COLO829 (cell line): ENCODE measurements around the gene MAPK8IP3.
"Not testable (repeated sequence)": the region's sequence is repeated elsewhere in the genome, so short reads cannot be mapped to it uniquely, and the experiment has no call there.

Source experiments
- DNase-seq: peaks from one replicate; pipeline ENCODE4 v3.0.0; 2012; ENCODE audit warnings: low spot score

MAPK8IP3 gene

DNA sequence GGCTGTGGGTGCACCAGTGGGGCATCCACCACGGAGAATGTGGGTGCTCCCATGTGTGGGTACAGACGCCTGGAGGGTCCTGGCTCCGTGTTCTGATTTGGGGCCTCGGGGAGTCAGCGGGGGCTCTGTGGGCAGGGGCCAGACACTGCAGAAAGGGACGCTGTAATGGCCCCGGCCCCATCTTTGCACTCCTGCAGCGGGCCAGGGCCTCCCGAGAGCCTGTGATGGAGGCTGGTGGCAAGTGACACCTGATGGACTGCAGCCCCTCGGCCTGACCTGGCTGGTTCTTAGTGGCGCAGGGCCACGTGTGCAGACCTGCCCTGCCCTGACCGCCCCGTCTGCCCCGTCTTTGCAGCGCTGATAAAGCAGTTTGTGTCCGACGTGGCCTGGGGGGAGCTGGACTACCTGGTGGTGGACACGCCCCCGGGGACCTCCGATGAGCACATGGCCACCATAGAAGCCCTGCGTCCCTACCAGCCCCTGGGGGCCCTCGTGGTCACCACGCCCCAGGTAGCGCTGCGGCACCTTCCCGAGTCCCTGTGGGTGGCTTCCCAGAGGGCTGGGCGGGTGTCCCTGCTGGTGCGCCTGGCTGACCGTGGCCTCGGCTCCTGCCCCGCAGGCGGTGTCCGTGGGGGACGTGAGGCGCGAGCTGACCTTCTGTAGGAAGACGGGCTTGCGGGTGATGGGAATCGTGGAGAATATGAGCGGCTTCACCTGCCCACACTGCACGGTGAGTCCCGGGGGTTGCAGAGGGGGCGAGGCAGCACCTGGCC lies 81.5 kb downstream of the MAPK8IP3 start:
- no peak for DNase-seq

DNA sequence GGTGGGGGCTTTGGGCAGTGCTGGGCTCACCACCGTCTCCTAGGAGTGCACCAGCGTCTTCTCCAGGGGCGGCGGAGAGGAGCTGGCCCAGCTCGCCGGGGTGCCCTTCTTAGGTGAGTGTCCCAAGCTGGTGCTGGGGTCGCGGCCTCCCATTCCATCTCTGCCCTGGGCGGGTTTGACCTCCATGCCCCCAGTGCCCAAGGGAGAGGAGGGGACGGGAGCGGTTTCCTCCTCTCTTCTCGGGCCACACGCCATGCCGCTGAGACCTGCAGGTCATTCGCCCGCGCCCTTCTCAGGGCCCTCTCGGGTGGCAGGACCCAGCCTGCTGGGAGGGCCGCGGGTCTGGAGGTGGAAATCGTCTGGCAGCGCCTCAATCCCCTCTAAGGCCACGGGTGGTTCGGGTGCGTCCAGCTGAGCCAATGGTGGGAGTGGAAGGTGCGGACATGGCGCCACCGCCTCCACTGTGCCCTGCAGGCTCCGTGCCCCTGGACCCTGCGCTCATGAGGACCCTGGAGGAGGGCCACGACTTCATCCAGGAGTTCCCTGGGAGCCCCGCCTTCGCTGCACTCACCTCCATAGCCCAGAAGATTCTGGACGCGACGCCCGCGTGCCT lies 82.2 kb downstream of the MAPK8IP3 start:
- no peak for DNase-seq

DNA sequence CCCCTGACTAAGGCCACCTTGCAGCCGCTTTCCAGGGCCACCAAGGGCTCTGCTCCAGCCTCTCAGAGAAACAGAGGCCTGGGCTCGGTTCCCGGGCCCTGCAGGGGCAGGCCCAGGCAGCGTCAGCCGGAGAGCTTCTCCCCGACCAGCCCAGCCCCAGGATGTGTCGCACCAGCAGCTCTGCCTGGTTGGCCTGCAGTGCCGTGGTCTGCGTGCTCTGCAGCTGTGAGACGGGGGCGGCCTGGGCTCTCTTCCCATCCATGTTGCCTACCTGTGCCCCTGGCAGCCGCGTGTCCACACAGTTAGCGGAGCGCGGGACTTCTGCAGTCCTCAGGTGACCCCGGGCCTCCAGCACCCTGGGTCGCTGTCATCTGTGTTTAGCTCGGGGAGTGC lies 82.7 kb downstream of the MAPK8IP3 start:
- DNase-seq, result no peak

DNA sequence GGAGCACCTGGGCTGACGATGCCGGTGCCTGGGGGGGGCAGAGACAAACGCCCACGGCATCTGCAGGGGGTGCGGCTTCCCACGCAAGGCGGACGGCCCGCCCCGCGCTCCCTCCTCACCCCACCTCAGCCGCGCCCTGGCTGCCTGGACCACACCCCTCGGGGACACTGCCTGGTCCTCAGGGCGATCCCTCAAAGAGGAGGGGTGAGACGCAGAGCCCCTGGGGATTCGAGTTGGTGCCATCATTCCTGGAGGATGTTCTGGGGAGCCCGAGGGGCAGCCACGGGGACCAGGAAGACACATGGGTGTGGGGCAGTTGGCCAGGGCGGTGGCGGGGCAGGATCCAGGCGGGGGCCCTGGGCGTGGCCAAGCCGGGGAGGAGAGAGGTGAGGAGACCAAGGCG lies 83.6 kb downstream of the MAPK8IP3 start:
- no peak for DNase-seq

DNA sequence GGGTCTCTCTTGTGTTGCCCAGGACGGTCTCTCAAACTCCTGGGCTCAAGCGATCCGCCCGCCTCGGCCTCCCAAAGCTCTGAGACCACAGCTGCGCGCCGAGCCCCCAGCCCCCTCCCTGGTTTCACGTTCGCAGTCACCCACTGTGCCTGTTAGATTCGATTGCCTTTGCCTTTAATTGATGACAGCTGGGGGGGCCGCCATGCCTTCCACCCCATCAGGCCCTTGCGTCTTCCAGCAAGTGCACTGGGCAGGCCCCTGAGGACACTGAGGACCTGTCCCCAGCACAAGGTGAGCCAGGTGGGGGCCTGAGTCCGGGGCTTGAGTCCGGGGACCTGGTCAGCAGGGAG lies 84.2 kb downstream of the MAPK8IP3 start:
- no peak for DNase-seq

DNA sequence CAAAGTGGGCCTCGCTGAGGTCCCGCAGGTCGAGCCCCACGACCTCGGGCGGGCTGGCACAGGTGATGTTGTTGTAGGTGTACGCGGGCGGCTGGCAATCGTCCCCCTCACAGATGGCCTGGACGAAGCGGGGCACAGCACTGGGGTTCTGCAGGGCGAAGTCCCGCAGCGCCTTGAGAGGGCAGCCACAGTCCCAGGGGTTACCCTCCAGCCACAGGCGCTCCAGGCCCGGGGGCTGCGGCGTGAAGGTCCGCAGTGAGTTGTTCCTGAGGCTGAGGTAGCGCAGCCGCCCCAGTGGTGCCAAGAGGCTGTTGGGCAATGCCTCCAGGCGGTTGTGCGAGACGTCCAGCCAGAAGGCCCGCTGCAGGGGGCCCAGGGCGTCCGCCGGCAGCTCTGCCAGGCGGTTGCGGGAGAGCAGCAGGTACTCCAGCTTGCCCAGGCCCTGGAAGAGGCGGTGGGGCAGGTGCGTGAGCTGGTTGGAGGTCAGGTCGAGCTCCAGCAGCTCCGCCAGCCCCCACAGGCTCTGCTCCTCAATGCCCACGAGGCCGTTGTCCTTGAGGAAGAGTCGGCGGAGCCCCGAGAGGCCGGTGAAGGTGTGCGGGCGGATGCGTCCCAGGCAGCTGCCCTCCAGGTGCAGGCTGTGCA lies 84.7 kb downstream of the MAPK8IP3 start:
- DNase-seq, result no peak

DNA sequence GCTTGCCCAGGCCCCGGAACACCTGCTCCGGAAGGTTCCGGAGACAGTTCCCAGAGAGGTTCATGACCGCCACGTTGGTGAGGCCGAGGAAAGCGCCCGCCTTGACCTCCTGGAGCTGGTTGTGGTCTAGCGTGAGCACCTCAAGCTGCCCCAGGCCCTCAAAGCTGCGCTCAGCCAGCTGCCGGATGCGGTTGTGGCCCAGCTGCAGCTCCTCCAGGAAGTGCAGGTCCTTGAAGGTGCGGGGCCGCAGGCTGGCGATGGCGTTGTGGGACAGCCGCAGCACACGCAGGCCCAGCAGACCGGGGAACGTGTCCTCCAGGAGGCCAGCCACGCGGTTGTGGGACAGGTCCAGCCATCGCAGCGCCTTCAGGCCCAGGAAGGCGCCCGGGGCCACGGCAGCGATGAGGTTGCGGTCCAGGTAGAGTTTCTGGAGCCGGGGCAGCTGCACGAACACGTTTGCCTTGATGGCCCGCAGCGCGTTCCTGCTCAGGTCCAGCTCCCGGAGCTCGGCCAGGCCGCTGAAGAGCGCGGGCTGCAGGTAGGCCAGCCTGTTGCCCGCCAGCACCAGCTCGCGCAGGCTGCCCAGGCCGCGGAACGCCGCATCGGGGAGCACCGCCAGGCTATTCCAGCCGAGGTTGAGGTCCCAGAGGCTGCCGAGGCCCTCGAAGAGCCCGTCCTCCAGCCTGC lies 85.4 kb downstream of the MAPK8IP3 start:
- DNase-seq, result no peak

DNA sequence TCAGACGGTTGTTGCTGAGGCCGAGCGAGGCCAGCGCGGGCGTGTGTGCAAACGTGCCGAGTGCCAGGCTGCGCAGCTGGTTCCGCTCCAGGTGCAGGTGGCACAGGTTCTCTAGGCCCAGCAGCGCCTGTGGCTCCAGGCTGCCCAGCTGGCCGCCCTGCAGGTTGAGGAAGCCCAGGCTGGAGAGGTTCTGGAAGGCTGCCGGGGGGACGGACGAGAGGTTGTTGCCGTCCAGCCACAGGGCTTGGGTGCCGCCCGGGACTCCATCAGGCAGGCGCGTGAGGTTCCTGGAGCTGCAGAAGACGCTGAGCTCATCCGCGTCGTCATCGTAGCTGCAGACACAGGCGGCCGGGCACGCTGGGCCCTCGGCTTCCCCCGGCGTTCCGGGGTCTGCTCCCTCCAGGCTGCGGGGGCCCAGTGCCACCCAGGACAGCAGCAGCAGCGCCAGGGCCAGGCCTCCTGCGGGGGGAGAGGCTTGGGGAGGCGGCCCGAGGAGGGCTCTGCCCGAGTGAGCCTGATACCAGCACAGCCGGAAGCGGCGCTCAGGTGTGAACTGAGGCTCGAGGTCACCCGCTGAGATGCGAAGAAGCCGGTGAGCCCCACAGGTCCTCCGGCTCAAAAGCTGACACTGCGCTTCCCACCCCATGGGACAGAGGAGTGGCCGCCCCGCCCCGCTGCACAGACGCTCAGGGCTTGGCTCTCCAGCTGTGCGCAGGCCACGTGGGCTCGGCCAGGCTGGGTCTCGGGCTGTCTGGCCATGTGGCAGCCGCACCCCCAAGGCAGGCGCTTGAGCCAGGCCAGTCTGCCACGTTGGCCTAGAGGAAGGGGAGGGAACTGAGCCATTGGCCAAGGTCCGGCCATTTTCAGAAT lies 86.2 kb downstream of the MAPK8IP3 start:
- DNase-seq, result no peak

DNA sequence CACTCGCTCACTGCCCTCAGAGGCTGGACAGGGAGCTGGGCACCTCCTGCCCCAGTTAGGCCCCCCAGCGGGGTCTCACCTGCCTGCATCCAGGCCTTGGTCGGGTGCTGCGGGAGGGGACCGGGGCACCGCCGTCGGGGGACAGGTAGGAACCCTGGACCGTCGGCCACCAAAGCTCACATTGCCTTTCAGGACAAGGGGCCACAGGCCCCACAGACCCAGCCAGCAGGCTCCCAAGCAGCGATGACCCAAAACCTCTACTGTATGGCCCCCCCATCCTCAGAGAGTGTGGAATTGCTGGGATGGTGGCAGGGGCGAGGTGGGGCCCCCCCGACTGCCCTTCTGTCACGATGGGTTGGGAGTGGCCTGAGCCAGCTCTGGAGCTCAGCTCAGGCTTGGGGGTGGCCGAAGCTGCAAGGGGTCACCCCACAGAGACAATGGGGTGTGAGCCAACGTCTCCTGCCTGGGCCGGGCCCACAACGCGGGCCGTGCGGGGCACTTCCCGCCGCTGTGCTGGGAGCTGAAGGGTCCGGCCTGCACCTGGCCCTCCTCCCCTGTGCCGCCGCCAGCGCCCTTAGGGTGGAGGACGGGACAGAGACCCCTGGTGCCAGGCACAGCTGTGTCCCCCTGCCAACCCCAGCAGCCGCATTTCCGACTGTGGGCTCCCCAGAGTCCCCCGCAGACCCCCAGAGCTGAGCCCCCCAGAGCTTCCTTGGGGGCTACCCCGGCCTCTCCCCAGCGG lies 87.0 kb downstream of the MAPK8IP3 start:
- DNase-seq, result no peak

DNA sequence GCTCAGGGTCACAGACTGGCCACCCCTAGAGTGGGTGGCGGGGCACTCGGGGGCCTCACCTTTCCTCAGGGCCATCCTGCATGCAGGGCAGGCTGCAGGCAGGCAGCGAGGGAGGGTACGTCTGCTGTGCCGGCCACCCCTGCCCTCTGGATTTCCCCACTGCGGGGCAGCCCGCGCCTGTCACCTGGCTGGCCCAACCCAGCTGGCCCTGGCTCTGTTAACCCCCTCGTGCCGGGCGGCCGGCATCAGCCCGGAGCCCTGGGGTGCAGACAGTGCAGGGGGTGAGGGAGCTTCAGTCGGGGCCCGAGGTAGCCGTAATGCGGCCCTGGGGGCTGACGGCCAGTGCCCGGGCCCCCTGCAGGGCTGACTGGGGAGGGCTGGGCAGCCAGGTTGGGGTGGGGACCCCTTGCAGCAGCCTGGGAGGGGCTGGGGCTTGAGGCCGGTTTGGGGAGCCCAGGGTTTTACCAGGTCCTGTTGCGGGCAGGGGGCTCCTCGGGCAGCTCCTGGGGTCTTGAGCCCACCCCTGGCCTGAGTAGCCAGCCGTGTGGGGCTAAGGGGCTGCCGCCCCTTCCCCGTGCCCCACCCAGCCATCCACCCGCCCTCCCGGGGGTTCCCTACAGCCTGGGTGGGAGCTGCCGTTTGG lies 87.7 kb downstream of the MAPK8IP3 start, which contains the start of gene IGFALS:
IGFALS (minus strand) TSS at position 128 of the 643 bp plus-strand sequence; CDS start at position 75, 53 bp downstream.
- DNase-seq, result no peak

DNA sequence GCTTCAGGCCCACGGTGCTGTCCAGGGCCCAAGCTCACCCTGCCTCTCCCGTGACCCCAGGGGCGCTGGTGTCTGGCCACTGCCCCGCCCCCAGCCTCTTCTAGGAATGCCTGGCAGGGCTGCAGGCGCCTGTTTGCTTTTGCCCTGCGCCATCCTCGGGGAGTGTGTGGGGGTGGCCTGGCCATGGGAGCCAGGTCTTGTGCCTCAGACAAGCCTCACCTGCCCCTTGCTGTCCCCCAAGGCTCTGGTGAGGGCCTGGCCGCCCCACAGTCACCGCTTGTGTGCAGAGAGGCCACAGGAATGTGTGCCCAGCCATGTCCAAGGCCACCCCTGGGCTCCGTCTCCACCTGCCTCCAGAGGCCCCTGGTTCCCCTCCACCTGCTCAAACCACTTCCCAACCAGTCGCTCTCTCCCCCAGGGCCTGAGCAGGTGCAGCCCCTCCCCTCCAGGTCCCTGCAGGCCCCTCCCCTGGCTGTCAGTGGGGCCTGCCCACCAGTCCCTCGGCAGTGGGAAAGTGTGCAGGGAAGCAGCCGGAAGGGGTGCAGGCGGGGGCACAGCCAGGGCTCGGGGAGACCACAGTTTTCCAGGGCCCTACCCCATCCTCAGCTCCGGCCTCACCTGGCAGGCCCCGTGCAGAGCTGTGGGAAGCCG lies 88.4 kb downstream of the MAPK8IP3 start:
- DNase-seq, result no peak

DNA sequence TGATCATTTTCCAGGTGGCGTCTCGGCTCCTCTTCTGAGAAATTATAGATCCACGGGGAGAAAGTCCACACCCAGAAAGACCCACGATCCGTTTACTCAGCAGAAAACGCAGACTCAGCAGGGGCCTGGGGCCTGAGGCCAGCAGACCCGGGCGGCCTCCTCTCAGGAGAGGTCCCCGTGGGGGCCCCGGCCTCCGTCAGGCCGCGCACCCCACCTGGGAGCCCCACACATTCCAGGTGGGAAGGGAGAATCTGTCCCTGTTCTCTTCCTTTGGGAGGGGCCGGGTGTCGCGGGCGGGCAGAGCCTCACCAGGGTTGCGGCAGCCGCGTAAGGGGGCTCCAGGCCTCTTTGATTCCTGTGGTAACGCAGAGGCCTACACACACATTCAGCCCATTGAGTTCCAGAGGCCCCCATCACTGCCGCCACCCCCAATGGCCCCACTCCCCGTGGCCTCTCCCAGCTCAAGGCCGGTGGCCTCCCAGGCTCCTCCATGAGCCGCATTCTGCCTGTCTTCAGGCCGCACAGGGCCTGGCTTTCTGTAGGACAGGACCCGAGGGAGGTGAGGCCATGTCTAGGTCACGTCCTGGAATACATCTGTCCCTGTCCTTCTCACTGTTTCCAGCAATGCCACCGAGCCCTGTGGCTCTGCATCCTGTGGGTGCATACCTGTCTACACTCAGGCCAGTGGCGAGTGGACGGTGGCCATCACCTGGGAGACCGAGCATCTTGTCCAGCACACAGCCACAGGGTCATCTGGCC lies 89.1 kb downstream of the MAPK8IP3 start:
- DNase-seq, result no peak

DNA sequence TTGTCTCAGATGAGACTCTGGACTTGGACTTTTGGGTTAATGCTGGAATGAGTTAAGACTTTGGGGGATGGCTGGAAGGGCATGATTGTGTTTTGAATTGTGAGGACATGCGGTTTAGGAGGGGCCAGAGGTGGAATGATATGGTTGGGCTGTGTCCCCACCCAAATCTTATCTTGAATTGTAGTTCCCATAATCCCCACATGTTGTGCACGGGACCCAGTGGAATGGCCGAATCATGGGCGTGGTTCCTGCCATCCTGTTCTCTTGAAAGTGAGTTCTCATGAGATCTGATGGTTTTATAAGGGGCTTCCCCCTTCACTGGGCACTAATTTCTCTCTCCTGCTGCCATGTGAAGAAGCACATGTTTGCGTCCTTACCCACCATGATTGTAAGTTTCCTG lies 93.3 kb downstream of the MAPK8IP3 start:
- not testable (repeated sequence) for DNase-seq

DNA sequence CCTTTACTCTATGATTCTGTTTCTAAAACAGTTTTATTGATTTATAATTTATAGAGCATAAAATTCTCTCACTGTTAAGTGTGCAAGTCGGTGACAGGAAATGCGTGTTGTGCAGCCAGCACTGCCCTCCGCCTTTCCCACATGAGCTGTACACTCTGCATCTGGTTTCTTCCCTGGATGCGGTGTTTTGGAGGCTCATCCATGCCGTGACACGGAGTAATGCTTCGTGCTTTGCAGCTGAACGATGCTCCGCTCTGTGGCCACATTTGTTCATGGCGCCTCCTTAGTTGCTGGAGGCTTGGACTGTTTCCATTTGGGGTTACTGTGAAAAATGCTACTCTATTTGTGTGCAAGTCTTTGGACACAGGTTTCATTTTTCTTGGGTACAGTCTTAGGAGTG lies 94.7 kb downstream of the MAPK8IP3 start:
- no peak for DNase-seq

DNA sequence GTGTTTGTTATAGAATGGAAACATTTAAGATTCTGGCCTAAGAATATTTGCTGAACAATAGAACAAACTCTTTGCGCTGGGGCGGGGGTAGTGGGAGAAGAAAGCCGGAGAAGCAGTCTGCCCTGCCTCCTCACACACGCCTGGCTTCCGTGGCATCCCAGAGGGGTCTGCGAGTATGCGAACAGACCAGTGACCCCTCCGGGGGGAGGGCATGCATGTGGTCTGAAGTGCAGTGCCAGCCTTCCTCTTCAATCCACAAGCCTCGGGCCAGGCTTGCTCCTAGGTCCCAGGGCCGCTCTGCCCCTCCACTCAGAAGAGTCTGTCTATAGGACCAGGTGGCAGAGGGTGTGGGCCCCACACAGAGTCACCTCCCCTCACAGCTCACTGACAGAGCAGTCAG lies 101.6 kb downstream of the MAPK8IP3 start:
- DNase-seq, result no peak

DNA sequence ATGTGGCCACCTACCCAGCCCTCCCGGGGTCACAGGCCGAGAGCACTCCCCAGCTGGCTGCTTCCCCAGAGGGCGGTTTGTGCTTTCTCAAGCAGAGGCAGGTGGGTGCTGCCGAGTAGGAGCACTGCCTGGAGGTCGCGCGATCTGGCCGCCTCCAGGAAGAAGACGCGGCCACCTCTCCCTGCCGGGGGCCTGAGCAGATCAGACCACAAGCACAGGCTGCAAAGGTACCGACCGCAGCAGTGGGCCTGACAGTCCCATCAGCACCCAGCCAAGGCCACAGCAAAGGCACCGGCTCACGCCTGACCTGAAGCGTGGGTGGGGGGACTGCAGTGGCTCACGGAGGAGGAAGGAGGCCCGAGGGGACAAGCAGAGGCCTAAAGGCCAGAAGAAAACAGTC lies 102.7 kb downstream of the MAPK8IP3 start:
- DNase-seq, result no peak

DNA sequence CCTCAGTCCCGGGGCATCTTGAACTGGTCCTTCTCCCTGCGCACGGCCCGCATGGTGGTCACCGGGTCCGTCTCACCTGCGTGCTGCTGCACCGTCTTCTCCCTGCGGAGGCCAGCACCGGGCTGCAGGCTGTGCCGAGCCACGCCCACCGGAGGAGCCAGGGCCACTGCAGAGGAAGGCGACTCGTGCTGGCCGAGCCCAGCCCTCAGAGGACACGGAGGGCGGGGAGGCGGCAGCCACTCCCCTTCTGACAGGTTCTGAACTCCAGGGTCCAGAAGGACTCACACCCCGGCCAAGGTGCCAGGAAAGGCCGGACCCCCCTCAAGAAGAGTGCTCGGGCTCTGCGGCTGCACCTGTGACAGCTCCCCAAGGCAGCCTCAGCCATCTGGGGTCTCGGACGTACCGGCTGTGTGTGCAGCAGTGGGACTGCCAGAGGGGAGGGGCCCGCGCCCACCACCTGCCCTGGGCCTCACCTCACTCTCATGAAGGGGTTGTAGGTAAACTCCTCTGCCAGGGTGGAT lies 103.3 kb downstream of the MAPK8IP3 start:
- DNase-seq, result no peak

DNA sequence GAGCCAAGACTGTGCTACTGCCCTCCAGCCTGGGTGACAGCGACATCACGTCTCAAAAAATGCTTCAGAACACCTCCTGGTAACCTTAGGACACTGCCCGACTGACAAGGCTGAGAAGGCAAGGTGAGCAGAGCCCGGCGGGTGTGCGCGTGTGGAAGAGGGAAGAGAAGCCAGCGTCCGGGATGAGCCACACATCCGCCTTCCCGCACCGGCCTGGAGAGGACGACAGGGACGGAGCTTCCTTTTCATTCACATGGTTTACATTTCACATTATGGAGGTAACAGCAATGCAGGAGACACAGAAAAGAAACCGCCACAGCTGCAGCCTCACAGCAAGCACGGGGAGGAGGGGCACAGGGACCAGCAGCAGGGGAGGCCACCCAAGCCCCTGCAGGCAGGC lies 104.1 kb downstream of the MAPK8IP3 start:
- DNase-seq, result no peak

DNA sequence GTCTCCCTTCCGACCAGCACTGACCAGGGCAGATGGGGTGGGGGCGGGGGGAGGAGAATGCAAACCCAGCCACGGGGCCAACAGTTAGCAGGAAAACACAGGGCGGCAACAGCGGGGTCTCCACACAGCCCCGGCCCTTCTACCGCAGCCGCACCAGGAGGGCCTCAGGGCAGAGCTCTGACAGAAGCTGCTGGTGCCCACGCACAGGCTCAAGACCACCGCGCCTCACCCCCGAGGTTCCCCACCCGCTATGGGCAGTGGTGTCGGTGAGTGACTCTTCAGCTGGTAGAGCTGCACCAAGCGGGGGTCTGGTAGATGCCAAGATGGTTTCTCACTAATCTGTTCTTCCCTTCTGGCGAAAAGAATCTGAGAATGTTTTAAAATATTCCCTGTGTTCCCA lies 104.5 kb downstream of the MAPK8IP3 start:
- no peak for DNase-seq
